Measurements from ENCODE around the gene BMERB1. TPM values are rescaled to one million over a fixed set of nuclear protein-coding genes. Genes with fewer than 3 reads are reported as not detected.

BMERB1 gene
- total and polyA plus RNA-seq, 2 experiments from 2014 or later = 17.3 to 28.1 TPM

DNA sequence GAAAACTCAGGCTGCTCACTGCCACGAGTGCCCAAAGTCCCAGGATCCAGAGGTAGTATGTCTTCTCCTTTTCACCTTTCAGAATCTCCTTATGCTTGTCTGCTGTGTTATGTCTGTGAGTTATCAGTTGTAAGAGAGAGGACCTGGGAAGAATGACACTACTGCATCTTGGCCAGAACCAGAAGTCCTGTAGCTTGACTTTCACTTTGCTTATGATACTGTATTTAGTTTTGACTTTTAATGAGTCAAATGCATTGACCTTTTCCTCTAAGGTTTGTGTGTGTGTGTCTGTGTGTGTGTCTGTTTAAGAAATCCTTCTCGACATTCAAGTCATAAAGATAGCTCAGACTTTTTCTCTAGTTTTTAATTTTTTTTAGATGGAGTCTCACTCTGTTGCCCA lies 43.4 kb downstream of the BMERB1 start (continued):
- TF ChIP-seq, protein P1, sequence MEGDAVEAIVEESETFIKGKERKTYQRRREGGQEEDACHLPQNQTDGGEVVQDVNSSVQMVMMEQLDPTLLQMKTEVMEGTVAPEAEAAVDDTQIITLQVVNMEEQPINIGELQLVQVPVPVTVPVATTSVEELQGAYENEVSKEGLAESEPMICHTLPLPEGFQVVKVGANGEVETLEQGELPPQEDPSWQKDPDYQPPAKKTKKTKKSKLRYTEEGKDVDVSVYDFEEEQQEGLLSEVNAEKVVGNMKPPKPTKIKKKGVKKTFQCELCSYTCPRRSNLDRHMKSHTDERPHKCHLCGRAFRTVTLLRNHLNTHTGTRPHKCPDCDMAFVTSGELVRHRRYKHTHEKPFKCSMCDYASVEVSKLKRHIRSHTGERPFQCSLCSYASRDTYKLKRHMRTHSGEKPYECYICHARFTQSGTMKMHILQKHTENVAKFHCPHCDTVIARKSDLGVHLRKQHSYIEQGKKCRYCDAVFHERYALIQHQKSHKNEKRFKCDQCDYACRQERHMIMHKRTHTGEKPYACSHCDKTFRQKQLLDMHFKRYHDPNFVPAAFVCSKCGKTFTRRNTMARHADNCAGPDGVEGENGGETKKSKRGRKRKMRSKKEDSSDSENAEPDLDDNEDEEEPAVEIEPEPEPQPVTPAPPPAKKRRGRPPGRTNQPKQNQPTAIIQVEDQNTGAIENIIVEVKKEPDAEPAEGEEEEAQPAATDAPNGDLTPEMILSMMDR (conservative IDR thresholded peaks at IDR 0.05; ENCODE audit: low read depth in 2 of 2) = no peak

DNA sequence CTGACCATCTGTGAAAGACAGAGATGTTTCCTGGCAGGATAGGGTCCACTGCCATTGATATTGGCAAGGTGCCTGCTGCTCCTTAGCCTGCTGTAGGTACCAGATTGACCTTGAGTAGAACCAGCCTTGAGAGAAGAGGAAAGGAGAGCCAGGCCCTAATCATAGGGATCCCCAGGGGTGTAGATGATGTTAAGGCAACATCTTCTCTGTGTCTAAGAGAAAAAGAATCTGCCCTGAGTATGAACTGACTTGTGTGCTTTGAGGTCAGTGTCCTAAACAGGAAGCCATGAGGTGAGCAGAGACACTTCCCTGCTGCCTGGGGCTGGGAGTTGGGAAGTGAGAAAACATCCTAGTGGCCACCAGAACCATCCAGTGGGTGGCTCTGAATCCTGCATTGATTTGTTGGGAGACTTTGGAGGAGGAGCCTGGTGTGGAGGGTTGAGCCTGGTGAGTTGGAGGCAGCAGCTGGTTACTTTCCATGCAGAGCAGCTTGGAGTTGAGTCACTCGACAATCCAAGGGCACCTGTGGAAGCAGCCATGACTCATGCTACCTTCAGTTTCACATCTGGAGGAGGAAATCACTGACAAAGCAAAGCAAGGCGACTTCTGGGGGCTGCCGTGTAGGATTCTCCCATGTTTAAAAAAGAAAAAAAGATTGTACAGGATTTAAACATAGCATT lies 47.8 kb downstream of the BMERB1 start:
- H3F3A ChIP-seq (replicated peaks; ENCODE audit: low read depth) = no peaks in the 10 kb centered on the region
- H3K27ac Mint-ChIP-seq = peak overlapping the region; percentile 6; the same call in 1 of the 2 replicates
- DNase-seq (ENCODE audit: low spot score) = peak; percentile 75
- no peaks in the 10 kb centered on the region for H4K20me1 ChIP-seq (replicated peaks; ENCODE audit: insufficient read depth)
- peaks cover 6% of the 10 kb centered on the region; the same call in 2 of the 3 replicates for H3K4me1 Mint-ChIP-seq
- peak; percentile 92 for ATAC-seq
- no peak overlapping the region for H3K27ac ChIP-seq (ENCODE audit: low read depth)
- H3K4me1 ChIP-seq (ENCODE audit: insufficient read depth) = no peaks in the 10 kb centered on the region
- H3K9me2 ChIP-seq (ENCODE audit: insufficient read depth) = no peaks in the 10 kb centered on the region
- H2AFZ ChIP-seq = no peak overlapping the region
- H3K4me3 ChIP-seq = no peak overlapping the region
- no peak for TF ChIP-seq ZNF331 (CRISPR knock-in tag; IDR thresholded peaks at IDR 0.05; ENCODE audit: low read depth)
- TF ChIP-seq, protein P1 (conservative IDR thresholded peaks at IDR 0.05; ENCODE audit: low read depth in 2 of 2) = 0 out of 4 replicates have a peak, but pooled peaks of 1 of the 2 experiments have one; percentile 15
- H3K79me2 ChIP-seq (replicated peaks; ENCODE audit: insufficient read depth) = no peaks in the 10 kb centered on the region
- H3K4me2 ChIP-seq = no peak overlapping the region
- H3K27me3 Mint-ChIP-seq (ENCODE audit: insufficient read depth, low read depth, poor library complexity) = peaks cover 2% of the 10 kb centered on the region
- H3K27me3 ChIP-seq (ENCODE audit: insufficient read depth) = no peaks in the 10 kb centered on the region
- no peaks in the 10 kb centered on the region for H3K9me3 Mint-ChIP-seq
- no peak overlapping the region for H3K4me3 Mint-ChIP-seq
- H3K36me3 Mint-ChIP-seq (ENCODE audit: low read depth) = no peaks in the 10 kb centered on the region
- H3K36me3 ChIP-seq (ENCODE audit: insufficient read depth) = no peaks in the 10 kb centered on the region

DNA sequence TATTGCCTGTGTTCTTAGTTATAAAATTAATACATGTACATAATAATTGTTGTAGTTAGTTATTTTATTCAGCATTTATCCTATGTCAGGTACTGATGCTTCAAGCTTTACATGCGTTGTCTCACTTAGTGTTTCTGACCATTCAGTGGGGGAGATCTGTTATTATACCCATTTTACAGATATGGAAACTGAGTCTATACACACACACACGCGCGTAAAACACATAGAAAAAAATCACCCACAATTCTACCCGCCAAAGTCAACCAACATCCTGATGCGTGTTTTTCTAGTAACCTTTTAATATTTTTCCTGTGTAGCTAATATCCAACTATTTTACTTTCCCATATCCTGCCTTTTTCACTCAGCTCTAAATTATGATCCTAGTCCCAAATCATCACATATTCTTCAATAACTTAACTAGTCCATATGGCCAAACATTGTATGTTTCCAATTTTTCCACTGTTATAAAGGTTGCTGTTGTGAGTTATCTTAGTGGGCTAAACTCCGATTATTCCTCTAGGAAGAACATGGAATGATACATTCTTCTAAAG lies 48.4 kb downstream of the BMERB1 start:
- H3K9me2 ChIP-seq (ENCODE audit: insufficient read depth) = no peaks in the 10 kb centered on the region
- DNase-seq (ENCODE audit: low spot score) (no peak), ATAC-seq (no peak)
- no peaks in the 10 kb centered on the region for H3K36me3 ChIP-seq (ENCODE audit: insufficient read depth)
- no peaks in the 10 kb centered on the region for H3K4me1 ChIP-seq (ENCODE audit: insufficient read depth)
- H2AFZ ChIP-seq = no peak overlapping the region
- H3K9me3 Mint-ChIP-seq = no peaks in the 10 kb centered on the region
- H3K27ac ChIP-seq (ENCODE audit: low read depth) = no peak overlapping the region
- H3K4me3 Mint-ChIP-seq = no peak overlapping the region
- no peaks in the 10 kb centered on the region for H3F3A ChIP-seq (replicated peaks; ENCODE audit: low read depth)
- H3K79me2 ChIP-seq (replicated peaks; ENCODE audit: insufficient read depth) = no peaks in the 10 kb centered on the region
- no peaks in the 10 kb centered on the region for H4K20me1 ChIP-seq (replicated peaks; ENCODE audit: insufficient read depth)
- no peaks in the 10 kb centered on the region for H3K27me3 ChIP-seq (ENCODE audit: insufficient read depth)
- peaks cover 6% of the 10 kb centered on the region; the same call in 2 of the 3 replicates for H3K4me1 Mint-ChIP-seq
- H3K36me3 Mint-ChIP-seq (ENCODE audit: low read depth) = no peaks in the 10 kb centered on the region
- H3K27ac Mint-ChIP-seq = no peak overlapping the region
- no peak overlapping the region for H3K4me2 ChIP-seq
- H3K27me3 Mint-ChIP-seq (ENCODE audit: insufficient read depth, low read depth, poor library complexity) = peaks cover 2% of the 10 kb centered on the region
- H3K4me3 ChIP-seq = no peak overlapping the region
- no peak for TF ChIP-seq ZNF331 (CRISPR knock-in tag; IDR thresholded peaks at IDR 0.05; ENCODE audit: low read depth)
- TF ChIP-seq, protein P2, sequence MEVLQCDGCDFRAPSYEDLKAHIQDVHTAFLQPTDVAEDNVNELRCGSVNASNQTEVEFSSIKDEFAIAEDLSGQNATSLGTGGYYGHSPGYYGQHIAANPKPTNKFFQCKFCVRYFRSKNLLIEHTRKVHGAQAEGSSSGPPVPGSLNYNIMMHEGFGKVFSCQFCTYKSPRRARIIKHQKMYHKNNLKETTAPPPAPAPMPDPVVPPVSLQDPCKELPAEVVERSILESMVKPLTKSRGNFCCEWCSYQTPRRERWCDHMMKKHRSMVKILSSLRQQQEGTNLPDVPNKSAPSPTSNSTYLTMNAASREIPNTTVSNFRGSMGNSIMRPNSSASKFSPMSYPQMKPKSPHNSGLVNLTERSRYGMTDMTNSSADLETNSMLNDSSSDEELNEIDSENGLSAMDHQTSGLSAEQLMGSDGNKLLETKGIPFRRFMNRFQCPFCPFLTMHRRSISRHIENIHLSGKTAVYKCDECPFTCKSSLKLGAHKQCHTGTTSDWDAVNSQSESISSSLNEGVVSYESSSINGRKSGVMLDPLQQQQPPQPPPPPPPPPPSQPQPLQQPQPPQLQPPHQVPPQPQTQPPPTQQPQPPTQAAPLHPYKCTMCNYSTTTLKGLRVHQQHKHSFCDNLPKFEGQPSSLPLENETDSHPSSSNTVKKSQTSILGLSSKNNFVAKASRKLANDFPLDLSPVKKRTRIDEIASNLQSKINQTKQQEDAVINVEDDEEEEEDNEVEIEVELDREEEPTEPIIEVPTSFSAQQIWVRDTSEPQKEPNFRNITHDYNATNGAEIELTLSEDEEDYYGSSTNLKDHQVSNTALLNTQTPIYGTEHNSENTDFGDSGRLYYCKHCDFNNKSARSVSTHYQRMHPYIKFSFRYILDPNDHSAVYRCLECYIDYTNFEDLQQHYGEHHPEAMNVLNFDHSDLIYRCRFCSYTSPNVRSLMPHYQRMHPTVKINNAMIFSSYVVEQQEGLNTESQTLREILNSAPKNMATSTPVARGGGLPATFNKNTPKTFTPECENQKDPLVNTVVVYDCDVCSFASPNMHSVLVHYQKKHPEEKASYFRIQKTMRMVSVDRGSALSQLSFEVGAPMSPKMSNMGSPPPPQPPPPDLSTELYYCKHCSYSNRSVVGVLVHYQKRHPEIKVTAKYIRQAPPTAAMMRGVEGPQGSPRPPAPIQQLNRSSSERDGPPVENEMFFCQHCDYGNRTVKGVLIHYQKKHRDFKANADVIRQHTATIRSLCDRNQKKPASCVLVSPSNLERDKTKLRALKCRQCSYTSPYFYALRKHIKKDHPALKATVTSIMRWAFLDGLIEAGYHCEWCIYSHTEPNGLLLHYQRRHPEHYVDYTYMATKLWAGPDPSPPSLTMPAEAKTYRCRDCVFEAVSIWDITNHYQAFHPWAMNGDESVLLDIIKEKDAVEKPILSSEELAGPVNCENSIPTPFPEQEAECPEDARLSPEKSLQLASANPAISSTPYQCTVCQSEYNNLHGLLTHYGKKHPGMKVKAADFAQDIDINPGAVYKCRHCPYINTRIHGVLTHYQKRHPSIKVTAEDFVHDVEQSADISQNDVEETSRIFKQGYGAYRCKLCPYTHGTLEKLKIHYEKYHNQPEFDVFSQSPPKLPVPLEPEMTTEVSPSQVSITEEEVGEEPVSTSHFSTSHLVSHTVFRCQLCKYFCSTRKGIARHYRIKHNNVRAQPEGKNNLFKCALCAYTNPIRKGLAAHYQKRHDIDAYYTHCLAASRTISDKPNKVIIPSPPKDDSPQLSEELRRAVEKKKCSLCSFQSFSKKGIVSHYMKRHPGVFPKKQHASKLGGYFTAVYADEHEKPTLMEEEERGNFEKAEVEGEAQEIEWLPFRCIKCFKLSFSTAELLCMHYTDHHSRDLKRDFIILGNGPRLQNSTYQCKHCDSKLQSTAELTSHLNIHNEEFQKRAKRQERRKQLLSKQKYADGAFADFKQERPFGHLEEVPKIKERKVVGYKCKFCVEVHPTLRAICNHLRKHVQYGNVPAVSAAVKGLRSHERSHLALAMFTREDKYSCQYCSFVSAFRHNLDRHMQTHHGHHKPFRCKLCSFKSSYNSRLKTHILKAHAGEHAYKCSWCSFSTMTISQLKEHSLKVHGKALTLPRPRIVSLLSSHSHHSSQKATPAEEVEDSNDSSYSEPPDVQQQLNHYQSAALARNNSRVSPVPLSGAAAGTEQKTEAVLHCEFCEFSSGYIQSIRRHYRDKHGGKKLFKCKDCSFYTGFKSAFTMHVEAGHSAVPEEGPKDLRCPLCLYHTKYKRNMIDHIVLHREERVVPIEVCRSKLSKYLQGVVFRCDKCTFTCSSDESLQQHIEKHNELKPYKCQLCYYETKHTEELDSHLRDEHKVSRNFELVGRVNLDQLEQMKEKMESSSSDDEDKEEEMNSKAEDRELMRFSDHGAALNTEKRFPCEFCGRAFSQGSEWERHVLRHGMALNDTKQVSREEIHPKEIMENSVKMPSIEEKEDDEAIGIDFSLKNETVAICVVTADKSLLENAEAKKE (CRISPR knock-in tag; IDR thresholded peaks at IDR 0.05) = no peak
- TF ChIP-seq, protein P3, sequence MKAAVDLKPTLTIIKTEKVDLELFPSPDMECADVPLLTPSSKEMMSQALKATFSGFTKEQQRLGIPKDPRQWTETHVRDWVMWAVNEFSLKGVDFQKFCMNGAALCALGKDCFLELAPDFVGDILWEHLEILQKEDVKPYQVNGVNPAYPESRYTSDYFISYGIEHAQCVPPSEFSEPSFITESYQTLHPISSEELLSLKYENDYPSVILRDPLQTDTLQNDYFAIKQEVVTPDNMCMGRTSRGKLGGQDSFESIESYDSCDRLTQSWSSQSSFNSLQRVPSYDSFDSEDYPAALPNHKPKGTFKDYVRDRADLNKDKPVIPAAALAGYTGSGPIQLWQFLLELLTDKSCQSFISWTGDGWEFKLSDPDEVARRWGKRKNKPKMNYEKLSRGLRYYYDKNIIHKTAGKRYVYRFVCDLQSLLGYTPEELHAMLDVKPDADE (IDR thresholded peaks at IDR 0.05) = no peak
- TF ChIP-seq EZH2 (IDR thresholded peaks at IDR 0.05; ENCODE audit: low read depth, unreplicated experiment) = no peak
- no peak for TF ChIP-seq EZH2phosphoT487 (IDR thresholded peaks at IDR 0.05; ENCODE audit: unreplicated experiment)
